DOHH2 (cell line): ENCODE measurements around the gene C3orf18.

Experiments
- H3F3A ChIP-seq: fragments of 200-600 bp; sonication (generic), shearing (Covaris generic); 2 replicates; pipeline ENCODE4 v1.6.0; 2016; ENCODE audit warnings: antibody characterized with exemption, mild to moderate bottlenecking; ENCODE audit not compliant: control insufficient read depth, insufficient read depth
- H3K27ac ChIP-seq: fragments of 200-600 bp; sonication (generic); 2 replicates; pipeline ENCODE4 v1.5.1; 2014; ENCODE audit warnings: low read depth, mild to moderate bottlenecking, low read length, moderate library complexity
- H3K27me3 ChIP-seq: fragments of 200-600 bp; sonication (generic); 2 replicates; pipeline ENCODE4 v1.6.1; 2014; ENCODE audit warnings: mild to moderate bottlenecking, low read length, mixed read lengths; ENCODE audit not compliant: control insufficient read depth
- H3K36me3 ChIP-seq: fragments of 200-600 bp; sonication (generic); 2 replicates; pipeline ENCODE4 v1.6.1; 2014; ENCODE audit warnings: mild to moderate bottlenecking, low read length, moderate library complexity, mixed read lengths; ENCODE audit not compliant: control insufficient read depth
- H3K4me1 ChIP-seq: fragments of 200-600 bp; sonication (generic); 2 replicates; pipeline ENCODE4 v1.6.1; 2014; ENCODE audit warnings: mild to moderate bottlenecking, low read length, mixed read lengths; ENCODE audit not compliant: control insufficient read depth
- H3K4me2 ChIP-seq: fragments of 200-600 bp; sonication (generic); 2 replicates; pipeline ENCODE4 v1.6.0; 2014; ENCODE audit warnings: mild to moderate bottlenecking, low read length, moderate library complexity
- H3K4me3 ChIP-seq: fragments of 200-600 bp; sonication (generic); 2 replicates; pipeline ENCODE4 v1.5.1; 2014; ENCODE audit warnings: mild to moderate bottlenecking, low read length, mixed read lengths
- H3K79me2 ChIP-seq: fragments of 200-600 bp; sonication (generic); 2 replicates; pipeline ENCODE4 v1.6.1; 2014; ENCODE audit warnings: mild to moderate bottlenecking, low read length, mixed read lengths; ENCODE audit not compliant: control insufficient read depth
- H3K9me2 ChIP-seq: fragments of 200-600 bp; sonication (generic); replicated peaks from 2 replicates; pipeline ENCODE4 v1.6.1; 2014; ENCODE audit warnings: mild to moderate bottlenecking, low read length, mixed read lengths; ENCODE audit not compliant: control insufficient read depth
- H3K9me3 ChIP-seq: fragments of 200-600 bp; sonication (generic); 2 replicates; pipeline ENCODE4 v1.6.1; 2014; ENCODE audit warnings: antibody characterized with exemption, low read length, mixed read lengths; ENCODE audit not compliant: control insufficient read depth, insufficient read depth
- H4K20me1 ChIP-seq: fragments of 200-600 bp; sonication (generic); 2 replicates; pipeline ENCODE4 v1.6.0; 2014; ENCODE audit warnings: low read depth, mild to moderate bottlenecking, antibody characterized with exemption, low read length, moderate library complexity; ENCODE audit not compliant: control insufficient read depth, insufficient read depth
- EZH2phosphoT487 ChIP-seq: fragments of 200-600 bp; sonication (generic); IDR thresholded peaks from 2 replicates; pipeline ENCODE4 v1.6.1; 2017; ENCODE audit warnings: borderline replicate concordance, mild to moderate bottlenecking, antibody characterized with exemption, low read length, moderate library complexity, mixed read lengths
- TF ChIP-seq, protein P1 (sequence below): fragments of 200-600 bp; sonication (generic); IDR thresholded peaks from one replicate; pipeline ENCODE4 v1.5.1; 2014; ENCODE audit warnings: antibody characterized with exemption, mild to moderate bottlenecking, low read depth, low read length; ENCODE audit not compliant: poor library complexity, severe bottlenecking

The C3orf18 gene

DNA sequence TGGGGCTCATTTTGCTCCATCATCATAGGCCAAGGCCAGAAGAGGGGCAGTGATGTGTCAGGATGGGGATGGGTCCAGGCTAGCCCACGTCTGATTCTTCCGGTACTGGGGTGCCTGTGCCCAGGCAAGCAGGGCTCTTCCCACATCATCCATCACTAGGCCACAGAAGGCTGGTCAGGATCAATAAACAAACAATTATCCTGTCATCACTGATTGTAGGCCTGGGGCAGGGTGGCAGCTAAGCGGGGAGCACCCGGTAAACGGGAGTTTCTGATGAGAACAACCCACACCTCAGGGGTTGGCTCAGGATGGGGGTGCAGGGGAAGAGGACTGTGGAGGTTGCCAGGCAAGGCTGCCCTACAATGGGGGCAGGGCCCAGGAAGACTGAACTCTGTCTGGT lies 46.0 kb downstream of the C3orf18 start:
- Histone ChIP-seq H4K20me1 (no peaks in the 10 kb centered on the region), H3K27ac (no peak overlapping the region), H3K9me2 (no peaks in the 10 kb centered on the region), H3K79me2 (no peaks in the 10 kb centered on the region), H3K27me3 (peaks cover 6% of the 10 kb centered on the region; the same call in 1 of the 2 replicates), H3K4me2 (no peak overlapping the region), H3F3A (no peaks in the 10 kb centered on the region), H3K4me3 (no peak overlapping the region), H3K36me3 (no peaks in the 10 kb centered on the region), H3K9me3 (no peaks in the 10 kb centered on the region), H3K4me1 (no peaks in the 10 kb centered on the region)
- TF ChIP-seq, protein P1, sequence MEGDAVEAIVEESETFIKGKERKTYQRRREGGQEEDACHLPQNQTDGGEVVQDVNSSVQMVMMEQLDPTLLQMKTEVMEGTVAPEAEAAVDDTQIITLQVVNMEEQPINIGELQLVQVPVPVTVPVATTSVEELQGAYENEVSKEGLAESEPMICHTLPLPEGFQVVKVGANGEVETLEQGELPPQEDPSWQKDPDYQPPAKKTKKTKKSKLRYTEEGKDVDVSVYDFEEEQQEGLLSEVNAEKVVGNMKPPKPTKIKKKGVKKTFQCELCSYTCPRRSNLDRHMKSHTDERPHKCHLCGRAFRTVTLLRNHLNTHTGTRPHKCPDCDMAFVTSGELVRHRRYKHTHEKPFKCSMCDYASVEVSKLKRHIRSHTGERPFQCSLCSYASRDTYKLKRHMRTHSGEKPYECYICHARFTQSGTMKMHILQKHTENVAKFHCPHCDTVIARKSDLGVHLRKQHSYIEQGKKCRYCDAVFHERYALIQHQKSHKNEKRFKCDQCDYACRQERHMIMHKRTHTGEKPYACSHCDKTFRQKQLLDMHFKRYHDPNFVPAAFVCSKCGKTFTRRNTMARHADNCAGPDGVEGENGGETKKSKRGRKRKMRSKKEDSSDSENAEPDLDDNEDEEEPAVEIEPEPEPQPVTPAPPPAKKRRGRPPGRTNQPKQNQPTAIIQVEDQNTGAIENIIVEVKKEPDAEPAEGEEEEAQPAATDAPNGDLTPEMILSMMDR: no peak
- no peak for TF ChIP-seq EZH2phosphoT487

DNA sequence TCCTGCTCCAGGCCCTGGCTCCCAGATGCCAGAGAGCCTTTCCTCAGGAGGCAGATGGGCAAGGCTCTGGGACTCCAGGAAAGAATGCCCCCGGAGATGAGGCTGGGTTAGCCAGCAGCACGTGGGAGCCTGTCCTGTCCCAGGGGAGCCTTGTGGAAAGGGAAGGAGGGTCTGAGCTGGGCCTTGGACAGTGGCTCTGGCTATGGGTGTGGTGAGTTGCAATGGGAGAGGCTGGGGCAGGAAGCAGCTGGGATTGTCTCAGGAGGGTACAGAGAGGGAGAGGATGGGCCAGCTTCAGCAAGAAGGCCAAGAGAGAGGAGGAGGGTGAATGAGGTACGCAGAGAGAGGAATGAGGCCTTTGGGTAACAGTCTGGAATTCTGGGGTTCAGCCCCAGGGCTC lies 46.7 kb downstream of the C3orf18 start:
- Histone ChIP-seq H3K4me3 (no peak overlapping the region), H3K79me2 (no peaks in the 10 kb centered on the region), H3K9me2 (no peaks in the 10 kb centered on the region), H3K4me1 (peaks cover 2% of the 10 kb centered on the region), H3K27ac (no peak overlapping the region), H3K36me3 (no peaks in the 10 kb centered on the region), H3F3A (no peaks in the 10 kb centered on the region), H4K20me1 (no peaks in the 10 kb centered on the region), H3K9me3 (no peaks in the 10 kb centered on the region), H3K4me2 (no peak overlapping the region), H3K27me3 (peaks cover 6% of the 10 kb centered on the region; the same call in 1 of the 2 replicates)
- no peak for TF ChIP-seq EZH2phosphoT487
- TF ChIP-seq, protein P1: no peak

DNA sequence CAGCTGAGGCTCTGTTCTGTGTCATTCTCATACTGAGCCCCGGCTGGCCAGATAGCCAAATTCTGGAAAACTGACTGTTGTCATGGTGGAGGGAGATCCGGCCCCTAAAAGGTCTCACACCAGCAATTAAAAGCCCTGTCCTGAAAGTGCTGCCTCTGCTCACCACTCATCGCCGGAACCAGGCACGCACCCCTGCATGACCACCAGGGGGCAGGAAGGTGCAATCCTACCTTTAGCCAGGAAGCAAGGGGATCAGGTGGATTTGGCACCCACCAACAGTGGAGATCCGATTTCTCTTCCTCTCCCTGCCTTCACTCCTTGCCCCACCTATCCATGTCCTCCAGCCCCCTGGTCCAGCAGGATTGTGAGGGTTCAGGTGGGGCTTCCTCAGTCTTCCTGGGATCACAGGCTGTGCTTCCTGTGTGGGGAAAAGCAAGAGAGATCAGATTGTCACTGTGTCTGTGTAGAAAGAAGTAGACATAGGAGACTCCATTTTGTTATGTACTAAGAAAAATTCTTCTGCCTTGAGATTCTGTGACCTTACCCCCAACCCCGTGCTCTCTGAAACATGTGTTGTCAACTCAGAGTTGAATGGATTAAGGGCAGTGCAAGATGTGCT lies 48.0 kb downstream of the C3orf18 start:
- Histone ChIP-seq H3K4me3 (no peak overlapping the region), H3K9me2 (no peaks in the 10 kb centered on the region), H3K79me2 (no peaks in the 10 kb centered on the region), H3K4me1 (peaks cover 10% of the 10 kb centered on the region), H3K9me3 (no peaks in the 10 kb centered on the region), H3F3A (no peaks in the 10 kb centered on the region), H4K20me1 (no peaks in the 10 kb centered on the region), H3K36me3 (no peaks in the 10 kb centered on the region), H3K4me2 (no peak overlapping the region), H3K27me3 (peaks cover 11% of the 10 kb centered on the region; the same call in 1 of the 2 replicates), H3K27ac (no peak overlapping the region)
- TF ChIP-seq, protein P1: peak; percentile 97
- no peak for TF ChIP-seq EZH2phosphoT487
